Measurements from ENCODE around the gene ZBTB5.

- TF ChIP-seq CTCF (IDR thresholded peaks at IDR 0.05; ENCODE audit: borderline replicate concordance, extremely low read depth, low read length, poor library complexity, severe bottlenecking) (no peak), EZH2 (IDR thresholded peaks at IDR 0.05; ENCODE audit: borderline replicate concordance, low read depth, low read length, severe bottlenecking) (no peak)
Measured at GRCh38 chr9:37512437-37512836, 47.2 kb upstream of the ZBTB5 start.

All from DND-41 (cell line).